CD4-positive, CD25-positive, alpha-beta regulatory T cell (primary cell): ENCODE measurements around the gene ZFHX3. TPM values are rescaled to one million over a fixed set of nuclear protein-coding genes. Genes with fewer than 3 reads are reported as not detected.

ENCODE experiments used
- ATAC-seq, 2 donors: fragments of 150-1000 bp; cut with Tn5 transposase; one replicate each; pipeline ENCODE4 v1.10.0; 2021; ENCODE audit warnings: low read depth in 2 of 2, moderate number of reproducible peaks in 2 of 2, moderate library complexity in 1 of 2
- DNase-seq, 3 donors: peaks; one replicate each; pipeline versions ENCODE4 v3.0.0 to v3.0.0-alpha.2; 2012 to 2022; ENCODE audit warnings: mixed read lengths in 1 of 3
- H3K27ac ChIP-seq: one replicate; pipeline ENCODE4 v1.7.0; 2013; ENCODE audit warnings: mild to moderate bottlenecking, low read length; ENCODE audit not compliant: insufficient read depth, poor library complexity, severe bottlenecking
- H3K27me3 ChIP-seq: one replicate; pipeline ENCODE4 v1.7.0; 2013; ENCODE audit warnings: low read length; ENCODE audit not compliant: control insufficient read depth, insufficient read depth
- H3K36me3 ChIP-seq: one replicate; pipeline ENCODE4 v1.7.0; 2013; ENCODE audit warnings: mild to moderate bottlenecking, low read length, moderate library complexity; ENCODE audit not compliant: control insufficient read depth, insufficient read depth
- H3K4me1 ChIP-seq: 2 replicates; pipeline ENCODE4 v1.7.0; 2013; ENCODE audit warnings: mild to moderate bottlenecking, low read length; ENCODE audit not compliant: insufficient read depth, control insufficient read depth, poor library complexity, severe bottlenecking
- H3K4me3 ChIP-seq: one replicate; pipeline ENCODE4 v1.7.0; 2013; ENCODE audit warnings: low read depth, mild to moderate bottlenecking, low read length, moderate library complexity
- H3K9me3 ChIP-seq, 2 experiments: 1 replicate in 1 of 2; 2 replicates in 1 of 2; pipeline ENCODE4 v1.7.0; 2013; ENCODE audit warnings: low read length in 2 of 2, mild to moderate bottlenecking in 1 of 2, moderate library complexity in 1 of 2; ENCODE audit not compliant: control insufficient read depth in 2 of 2
- H3K27ac Mint-ChIP-seq, 3 donors: one replicate each; pipeline ENCODE4 v1.8.0; 2020 to 2022; ENCODE audit warnings: mild to moderate bottlenecking in 3 of 3, mixed read lengths in 3 of 3, moderate library complexity in 2 of 3
- H3K27me3 Mint-ChIP-seq: one replicate; pipeline ENCODE4 v1.8.0; 2022; ENCODE audit warnings: mild to moderate bottlenecking, mixed read lengths
- H3K36me3 Mint-ChIP-seq: one replicate; pipeline ENCODE4 v1.8.0; 2020; ENCODE audit warnings: mixed read lengths
- H3K4me1 Mint-ChIP-seq, 4 donors: one replicate each; pipeline ENCODE4 v1.8.0; 2020 to 2022; ENCODE audit warnings: mixed read lengths in 4 of 4, mild to moderate bottlenecking in 1 of 4
- H3K4me3 Mint-ChIP-seq, 4 donors: one replicate each; pipeline ENCODE4 v1.8.0; 2020 to 2022; ENCODE audit warnings: mild to moderate bottlenecking in 4 of 4, mixed read lengths in 4 of 4, moderate library complexity in 3 of 4
- H3K9me3 Mint-ChIP-seq, 7 donors: one replicate each; pipeline ENCODE4 v1.8.0; 2020 to 2022; ENCODE audit warnings: mixed read lengths in 7 of 7, mild to moderate bottlenecking in 3 of 7, moderate library complexity in 2 of 7
- polyA plus RNA-seq, 4 donors: library from polyadenylated mRNA; unstranded; fragments of 300-500 nt; fragmentation: Illumina TruSeq; gene quantifications; one replicate each; pipeline ENCODE4 v1.2.3, GENCODE V29; 2021
- total RNA-seq: library from RNA; stranded (reverse); gene quantifications from one replicate; pipeline ENCODE4 v1.2.3, GENCODE V29; 2022

Gene ZFHX3
- total and polyA plus RNA-seq, 5 donors from 2014 or later = 0.01 to 0.94 (median 0.03) TPM; not detected in 1

DNA sequence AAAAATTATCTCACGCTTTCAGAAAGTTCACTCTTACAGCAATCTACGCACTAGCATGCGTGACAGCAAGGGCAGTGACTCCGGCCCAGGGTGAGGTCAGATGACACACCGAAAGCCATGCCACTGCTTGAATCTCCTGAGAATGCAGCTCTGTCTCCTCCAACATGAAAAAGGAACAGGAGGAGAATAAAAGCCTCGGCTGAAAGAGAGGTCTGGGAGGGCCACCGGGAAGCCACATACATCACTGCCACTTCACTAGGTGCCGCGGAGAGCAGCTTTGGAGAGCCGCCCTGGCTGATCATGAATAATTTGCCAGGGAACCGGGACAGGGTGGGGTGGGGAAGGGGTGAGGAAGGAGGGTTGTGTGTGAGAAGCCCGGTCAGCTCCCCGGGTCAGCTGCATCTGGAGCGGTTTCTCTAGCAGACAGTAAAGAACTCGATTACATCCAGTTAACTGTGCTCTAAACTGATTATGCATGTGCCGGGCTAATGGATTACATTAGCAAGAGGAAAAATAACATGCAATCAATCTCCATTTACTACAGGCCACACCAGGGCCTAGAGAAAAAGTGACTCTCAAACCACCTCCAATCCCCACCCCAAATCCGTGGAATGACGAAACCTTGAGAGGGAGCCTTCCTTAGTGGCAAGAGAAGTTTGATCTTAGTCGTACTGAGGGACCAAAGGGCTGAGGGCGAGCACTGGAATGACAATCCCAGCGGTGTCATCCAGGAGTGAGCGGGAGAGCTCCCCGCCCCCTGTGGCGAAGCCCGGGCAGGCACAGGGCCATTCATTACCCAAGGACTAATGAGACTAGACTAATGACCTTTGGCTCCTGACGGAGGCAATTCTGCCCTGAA, 100.3 kb downstream of the ZFHX3 start:
- Histone ChIP-seq H3K27ac (no peak overlapping the region), H3K27me3 (no peaks in the 10 kb centered on the region), H3K36me3 (no peaks in the 10 kb centered on the region), H3K4me3 (no peak overlapping the region), H3K9me3 (no peaks in the 10 kb centered on the region), H3K4me1 (no peaks in the 10 kb centered on the region)
- ATAC-seq = no peak
- Mint-ChIP-seq H3K27ac (no peak overlapping the region), H3K36me3 (no peaks in the 10 kb centered on the region), H3K4me1 (no peaks in the 10 kb centered on the region), H3K9me3 (peaks cover 0 to 5% (median 1%) of the 10 kb centered on the region in 7 donors), H3K4me3 (no peak overlapping the region), H3K27me3 (no peaks in the 10 kb centered on the region)
- no peak for DNase-seq

DNA sequence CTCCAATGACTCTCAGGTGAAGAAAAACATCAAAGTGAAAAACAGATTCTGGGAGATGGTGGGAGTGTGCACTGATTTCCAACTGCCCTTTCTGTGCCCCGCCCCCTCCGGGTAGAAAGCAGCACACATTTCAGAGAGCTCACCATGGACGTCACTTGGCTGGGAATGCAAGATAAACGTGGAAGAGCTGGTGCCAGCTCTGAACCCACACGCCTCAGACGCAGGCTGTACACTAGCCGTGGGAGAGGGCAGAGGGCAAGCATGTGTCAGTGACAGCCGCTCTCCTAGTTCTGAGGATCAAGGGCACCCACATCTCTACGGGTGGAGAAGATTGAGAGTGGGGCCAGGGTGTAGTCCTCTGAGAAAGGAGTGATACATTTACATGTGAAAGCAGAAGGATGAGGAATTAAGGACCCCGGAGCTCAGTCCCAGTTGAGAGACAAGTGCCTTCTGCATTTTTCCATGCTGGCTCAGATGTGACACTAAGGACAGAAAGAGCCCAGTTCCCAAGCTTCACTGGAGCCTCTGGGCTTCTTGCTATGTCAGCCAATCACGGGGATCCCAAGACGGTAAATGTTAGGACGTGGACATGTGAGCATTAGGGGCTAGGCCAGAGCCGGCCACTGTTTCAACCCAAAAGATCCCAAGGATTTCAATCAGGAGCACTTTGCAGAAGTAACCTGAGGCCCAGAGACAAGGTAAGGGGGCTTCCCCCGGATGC, 101.3 kb downstream of the ZFHX3 start:
- Mint-ChIP-seq H3K36me3 (no peaks in the 10 kb centered on the region), H3K9me3 (peaks cover 0 to 5% (median 1%) of the 10 kb centered on the region in 7 donors), H3K4me3 (no peak overlapping the region), H3K4me1 (no peaks in the 10 kb centered on the region), H3K27ac (no peak overlapping the region), H3K27me3 (no peaks in the 10 kb centered on the region)
- H3K36me3 ChIP-seq = no peaks in the 10 kb centered on the region
- ATAC-seq = no peak
- no peak overlapping the region for H3K4me3 ChIP-seq
- no peak for DNase-seq
- H3K4me1 ChIP-seq = no peaks in the 10 kb centered on the region
- H3K9me3 ChIP-seq = no peaks in the 10 kb centered on the region
- no peaks in the 10 kb centered on the region for H3K27me3 ChIP-seq
- no peak overlapping the region for H3K27ac ChIP-seq

DNA sequence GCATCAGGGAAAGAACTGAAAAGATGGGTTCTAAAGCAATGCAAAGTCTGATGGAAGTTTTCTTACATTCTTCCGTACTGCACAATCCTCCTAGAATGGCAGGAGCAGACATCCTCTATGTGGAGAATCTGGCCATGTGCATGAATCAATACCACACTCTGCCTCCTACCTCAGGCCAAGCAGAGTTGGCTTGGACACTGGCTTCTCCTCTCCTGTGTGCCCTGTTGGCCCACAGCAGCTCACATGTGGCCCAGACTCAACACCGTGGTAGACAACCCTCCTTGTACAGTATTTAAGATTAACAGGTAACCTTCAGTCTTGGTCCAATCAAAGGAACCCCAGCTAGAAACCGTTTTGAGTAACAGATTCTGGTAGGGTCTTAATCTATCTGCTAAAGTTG, 101.9 kb downstream of the ZFHX3 start:
- H3K4me1 ChIP-seq = no peaks in the 10 kb centered on the region
- ATAC-seq = no peak

DNA sequence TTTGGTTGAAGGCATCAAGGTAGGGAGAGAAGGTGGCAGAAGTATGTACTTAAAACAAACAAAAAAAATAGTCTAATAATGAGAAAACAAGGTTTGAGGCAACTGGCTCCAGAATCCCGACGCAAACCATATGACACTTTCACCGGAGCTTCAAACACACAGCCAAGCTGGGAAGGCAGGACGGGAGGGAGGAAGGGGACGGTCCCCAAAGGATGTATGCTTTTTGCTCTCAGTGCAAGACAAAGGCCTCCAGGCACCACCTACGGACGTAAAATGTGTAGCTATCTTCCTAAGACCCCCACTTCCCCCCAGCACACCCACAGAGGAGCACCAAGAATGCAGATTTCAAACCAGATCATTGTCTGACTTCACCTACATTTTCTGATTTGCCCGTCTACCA, 102.3 kb downstream of the ZFHX3 start:
- no peak overlapping the region for H3K4me3 Mint-ChIP-seq
- H3K27ac Mint-ChIP-seq = no peak overlapping the region
- Histone ChIP-seq H3K9me3 (no peaks in the 10 kb centered on the region), H3K27ac (no peak overlapping the region), H3K36me3 (no peaks in the 10 kb centered on the region), H3K4me1 (no peaks in the 10 kb centered on the region), H3K27me3 (no peaks in the 10 kb centered on the region), H3K4me3 (no peak overlapping the region)
- no peaks in the 10 kb centered on the region for H3K27me3 Mint-ChIP-seq
- H3K36me3 Mint-ChIP-seq = no peaks in the 10 kb centered on the region
- no peaks in the 10 kb centered on the region for H3K4me1 Mint-ChIP-seq
- DNase-seq (no peak), ATAC-seq (no peak)
- H3K9me3 Mint-ChIP-seq = peaks cover 0 to 5% (median 1%) of the 10 kb centered on the region in 7 donors

More for the DNA sequence above, 101.9 kb downstream of the ZFHX3 start:
- Histone ChIP-seq H3K36me3 (no peaks in the 10 kb centered on the region), H3K9me3 (no peaks in the 10 kb centered on the region), H3K27me3 (no peaks in the 10 kb centered on the region), H3K27ac (no peak overlapping the region), H3K4me3 (no peak overlapping the region)
- no peaks in the 10 kb centered on the region for H3K27me3 Mint-ChIP-seq
- no peaks in the 10 kb centered on the region for H3K36me3 Mint-ChIP-seq
- H3K27ac Mint-ChIP-seq = no peak overlapping the region
- no peak for DNase-seq
- no peak overlapping the region for H3K4me3 Mint-ChIP-seq
- H3K4me1 Mint-ChIP-seq = no peaks in the 10 kb centered on the region
- peaks cover 0 to 5% (median 1%) of the 10 kb centered on the region in 7 donors for H3K9me3 Mint-ChIP-seq

DNA sequence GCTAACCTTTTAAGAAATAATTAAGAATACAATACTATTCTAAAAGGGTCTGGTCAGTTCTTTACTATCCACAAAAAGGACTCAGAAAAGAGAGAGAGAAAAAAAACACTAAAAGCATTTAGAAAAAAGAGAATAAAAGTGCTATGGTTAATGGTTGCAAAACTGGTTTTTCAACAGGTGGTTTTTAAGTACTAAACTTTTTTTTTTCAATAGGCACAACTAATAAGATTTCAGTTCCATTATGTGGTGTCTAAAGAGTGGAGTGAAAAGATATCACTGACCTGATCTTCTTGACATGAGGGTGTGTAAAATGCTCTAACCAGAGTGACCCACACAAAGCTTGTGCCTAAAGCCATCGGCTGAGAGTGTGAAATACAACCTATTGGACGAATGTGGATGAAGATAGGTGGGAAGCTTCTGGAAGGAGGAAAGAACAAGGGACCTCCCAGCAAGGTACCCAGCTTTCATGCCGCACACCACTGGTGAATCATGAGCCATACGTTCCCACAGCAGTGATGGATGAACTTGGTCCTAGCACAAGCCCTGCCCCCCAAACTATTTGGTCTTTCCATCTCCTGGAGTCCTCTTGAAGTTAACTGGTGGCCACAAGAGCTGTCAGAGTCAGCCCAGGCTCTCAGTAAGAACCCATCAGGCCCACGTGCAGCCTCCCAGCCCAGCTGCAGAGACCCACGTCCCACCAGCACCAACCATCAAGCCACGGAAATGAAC, 103.0 kb downstream of the ZFHX3 start:
- Mint-ChIP-seq H3K4me3 (no peak overlapping the region), H3K36me3 (no peaks in the 10 kb centered on the region), H3K4me1 (no peaks in the 10 kb centered on the region), H3K27me3 (no peaks in the 10 kb centered on the region), H3K9me3 (peaks cover 0 to 4% (median 1%) of the 10 kb centered on the region in 7 donors), H3K27ac (no peak overlapping the region)
- Histone ChIP-seq H3K9me3 (no peaks in the 10 kb centered on the region), H3K4me3 (no peak overlapping the region), H3K4me1 (no peaks in the 10 kb centered on the region), H3K27ac (no peak overlapping the region), H3K36me3 (no peaks in the 10 kb centered on the region), H3K27me3 (no peaks in the 10 kb centered on the region)
- no peak for DNase-seq
- ATAC-seq = no peak

DNA sequence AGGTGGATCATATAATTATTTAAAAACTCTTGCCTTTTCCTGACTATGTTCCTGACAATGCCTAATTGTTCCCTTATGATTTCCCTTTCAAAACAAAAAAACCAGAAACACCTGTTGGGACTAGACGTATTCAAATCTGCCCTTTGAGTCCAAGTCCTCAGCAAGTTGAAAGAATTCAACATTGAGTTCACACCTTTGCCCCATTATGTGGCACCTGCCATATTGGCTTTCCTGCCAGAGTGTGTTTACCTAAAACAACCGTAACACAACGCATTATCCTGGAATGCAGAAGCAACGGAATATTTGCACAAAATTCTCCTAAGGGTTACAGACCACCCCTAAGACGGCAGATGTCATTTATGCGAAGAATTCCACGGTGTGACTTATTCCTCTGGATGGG, 105.9 kb downstream of the ZFHX3 start:
- Mint-ChIP-seq H3K4me1 (no peaks in the 10 kb centered on the region), H3K9me3 (peaks cover 0 to 1% (median 0%) of the 10 kb centered on the region in 7 donors), H3K27ac (no peak overlapping the region), H3K36me3 (no peaks in the 10 kb centered on the region), H3K27me3 (no peaks in the 10 kb centered on the region), H3K4me3 (no peak overlapping the region)
- ATAC-seq (no peak), DNase-seq (no peak)
- H3K27me3 ChIP-seq = no peaks in the 10 kb centered on the region
- no peaks in the 10 kb centered on the region for H3K9me3 ChIP-seq
- H3K4me1 ChIP-seq = no peaks in the 10 kb centered on the region
- H3K4me3 ChIP-seq = no peak overlapping the region
- H3K36me3 ChIP-seq = no peaks in the 10 kb centered on the region
- no peak overlapping the region for H3K27ac ChIP-seq

DNA sequence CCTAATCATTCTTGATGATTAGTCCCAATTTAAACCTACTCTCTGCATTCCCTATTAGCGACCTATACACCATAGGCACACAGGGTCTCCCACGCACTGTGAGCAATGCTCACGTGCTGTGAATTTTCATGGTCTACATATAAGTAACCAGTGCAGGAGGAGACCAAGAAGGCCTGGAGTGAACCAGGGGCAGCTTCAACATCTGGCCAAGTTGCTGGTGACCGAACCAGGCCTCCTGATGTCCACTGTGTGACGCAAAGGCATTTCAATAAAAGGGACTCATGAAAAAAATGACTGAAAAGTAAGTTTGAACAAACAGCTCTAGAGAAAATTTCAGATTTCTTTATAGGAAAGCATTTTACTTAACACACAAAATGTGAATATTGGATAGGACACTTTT, 107.0 kb downstream of the ZFHX3 start:
- Mint-ChIP-seq H3K4me3 (no peak overlapping the region), H3K9me3 (peaks cover 0 to 2% (median 0%) of the 10 kb centered on the region in 7 donors), H3K27ac (no peak overlapping the region), H3K36me3 (no peaks in the 10 kb centered on the region), H3K27me3 (peaks cover 4% of the 10 kb centered on the region), H3K4me1 (no peaks in the 10 kb centered on the region)
- Histone ChIP-seq H3K4me1 (no peaks in the 10 kb centered on the region), H3K36me3 (no peaks in the 10 kb centered on the region), H3K4me3 (no peak overlapping the region), H3K9me3 (no peaks in the 10 kb centered on the region), H3K27me3 (no peaks in the 10 kb centered on the region), H3K27ac (no peak overlapping the region)
- ATAC-seq (no peak), DNase-seq (no peak)
